Measurements from ENCODE around the gene MAP2K5.

MAP2K5 gene

GRCh38 chr15:67839499-67839928 lies 297.0 kb downstream of the MAP2K5 start:
- ChIA-PET CTCF (interaction anchor here (4.9 kb wide), 1 partner anchor 381 kb away, joined by 61 read pairs; no protein-coding TSS in a partner anchor), POLR2A (no interaction called here)
- no peak for TF ChIP-seq CTCF (IDR thresholded peaks at IDR 0.05; ENCODE audit: control extremely low read depth, extremely low read depth, low read depth, missing control alignments)
- DNase-seq (ENCODE audit: extremely low spot score), result no peak

DNA sequence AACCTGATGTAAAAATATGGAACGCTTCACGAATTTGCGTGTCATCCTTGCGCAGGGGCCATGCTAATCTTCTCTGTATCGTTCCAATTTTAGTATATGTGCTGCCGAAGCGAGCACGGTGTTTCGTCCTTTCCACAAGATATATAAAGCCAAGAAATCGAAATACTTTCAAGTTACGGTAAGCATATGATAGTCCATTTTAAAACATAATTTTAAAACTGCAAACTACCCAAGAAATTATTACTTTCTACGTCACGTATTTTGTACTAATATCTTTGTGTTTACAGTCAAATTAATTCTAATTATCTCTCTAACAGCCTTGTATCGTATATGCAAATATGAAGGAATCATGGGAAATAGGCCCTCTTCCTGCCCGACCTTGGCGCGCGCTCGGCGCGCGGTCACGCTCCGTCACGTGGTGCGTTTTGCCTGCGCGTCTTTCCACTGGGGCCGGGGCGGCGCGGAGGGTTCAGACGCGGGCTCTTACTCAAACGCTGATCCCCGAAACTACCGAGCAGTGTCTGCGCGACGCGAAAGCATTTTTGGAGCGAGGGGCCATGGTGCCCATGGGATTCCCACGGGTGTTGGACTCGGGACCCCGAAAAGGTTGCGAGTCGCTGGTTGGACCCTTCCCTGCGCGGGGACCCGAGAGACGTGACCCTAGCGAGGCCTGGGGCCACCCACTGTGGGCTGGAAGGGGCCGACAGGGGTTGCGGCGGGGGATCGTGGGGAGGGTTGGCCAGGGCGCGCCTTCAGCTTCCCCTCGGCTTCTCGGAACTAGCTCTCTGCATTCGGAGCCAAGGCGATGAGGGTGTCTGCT lies 297.6 kb downstream of the MAP2K5 start, which contains the start of gene RNU6-1:
Gene RNU6-1, minus strand, starts transcription at position 117 of the 820 bp plus-strand sequence.
- ChIA-PET CTCF (interaction anchor here (0.9 to 2.1 kb wide), 5 partner anchors 10 to 370 kb away, joined by 3 to 13 read pairs (median 5); no protein-coding TSS in a partner anchor), POLR2A (interaction anchor here (1.9 kb wide), 1 partner anchor 214 kb away, joined by 4 read pairs; the partner anchor contains the start of gene PIAS1)

GRCh38 chr15:67840749-67841512 lies 298.4 kb downstream of the MAP2K5 start:
- CTCF ChIA-PET, result interaction anchor here (0.9 to 2.1 kb wide), 5 partner anchors 9 to 369 kb away, joined by 3 to 13 read pairs (median 5); no protein-coding TSS in a partner anchor
- peak; percentile 36 for DNase-seq (ENCODE audit: extremely low spot score)
- no peak for TF ChIP-seq CTCF (IDR thresholded peaks at IDR 0.05; ENCODE audit: control extremely low read depth, extremely low read depth, low read depth, missing control alignments)
- POLR2A ChIA-PET, result interaction anchor here (0.6 to 1.9 kb wide), 2 partner anchors 13 to 213 kb away, joined by 3 to 4 read pairs; partner anchors contain the start of gene PIAS1

More for the DNA sequence above, 297.6 kb downstream of the MAP2K5 start, which contains the start of gene RNU6-1:
- peak; percentile 91 for DNase-seq (ENCODE audit: extremely low spot score)
- no peak for TF ChIP-seq CTCF (IDR thresholded peaks at IDR 0.05; ENCODE audit: control extremely low read depth, extremely low read depth, low read depth, missing control alignments)

- POLR2A ChIA-PET, result interaction anchor here (0.6 to 1.9 kb wide), 2 partner anchors 13 to 213 kb away, joined by 3 to 4 read pairs; partner anchors contain the start of gene PIAS1
- no peak for DNase-seq (ENCODE audit: extremely low spot score)
- CTCF ChIA-PET, result interaction anchor here (1.4 to 2.1 kb wide), 4 partner anchors 9 to 313 kb away, joined by 4 to 13 read pairs (median 6); no protein-coding TSS in a partner anchor
- TF ChIP-seq CTCF (IDR thresholded peaks at IDR 0.05; ENCODE audit: control extremely low read depth, extremely low read depth, low read depth, missing control alignments), result no peak
These were observed 298.9 kb downstream of the MAP2K5 start for GRCh38 chr15:67841513-67841762.

- no peak for DNase-seq (ENCODE audit: extremely low spot score)
- POLR2A ChIA-PET, result no interaction called here
These were observed 300.6 kb downstream of the MAP2K5 start for GRCh38 chr15:67843092-67843501.

More at GRCh38 chr15:67843092-67843501, 300.6 kb downstream of the MAP2K5 start:
- no peak for TF ChIP-seq CTCF (IDR thresholded peaks at IDR 0.05; ENCODE audit: control extremely low read depth, extremely low read depth, low read depth, missing control alignments)
- CTCF ChIA-PET, result interaction anchor here (1.0 kb wide), 1 partner anchor 312 kb away, joined by 3 read pairs; no protein-coding TSS in a partner anchor
